Transverse colon (tissue), 4 donors: Measurements from ENCODE around the gene OR6K6. TPM values are rescaled to one million over a fixed set of nuclear protein-coding genes. Genes with fewer than 3 reads are reported as not detected.

Experiments
- DNase-seq: peaks from one replicate; pipeline ENCODE4 v3.0.0-alpha.2; 2019
- H3K27ac ChIP-seq, 4 donors: fragments of 200-600 bp; sonication (generic); 2 replicates each; pipeline ENCODE4 v1.5.1; 2016 to 2018; ENCODE audit warnings: inconsistent platforms in 4 of 4
- H3K27me3 ChIP-seq: fragments of 200-600 bp; sonication (generic); 2 replicates; pipeline ENCODE4 v1.5.1; 2017; ENCODE audit warnings: inconsistent platforms
- H3K36me3 ChIP-seq, 4 donors: fragments of 200-600 bp; sonication (generic); 2 replicates each; pipeline ENCODE4 v1.5.1; 2017 to 2019; ENCODE audit warnings: inconsistent platforms in 4 of 4
- H3K4me1 ChIP-seq, 4 donors: fragments of 200-600 bp; sonication (generic); 2 replicates each; pipeline ENCODE4 v1.5.1; 2017 to 2020; ENCODE audit warnings: inconsistent platforms in 4 of 4
- H3K4me3 ChIP-seq, 4 donors: fragments of 200-600 bp; sonication (generic); 1 replicate in 1 of 4; 2 replicates in 3 of 4; pipeline versions ENCODE4 v1.5.1 to v1.6.1; 2017 to 2019; ENCODE audit warnings: inconsistent platforms in 4 of 4
- H3K9me3 ChIP-seq, 2 donors: fragments of 200-600 bp; sonication (generic); 2 replicates each; pipeline ENCODE4 v1.5.1; 2017 to 2019; ENCODE audit warnings: inconsistent platforms in 2 of 2
- EP300 ChIP-seq: sonication (generic); formaldehyde crosslinking; IDR thresholded peaks from one replicate; pipeline ENCODE4 v1.6.1; 2017; ENCODE audit warnings: antibody characterized with exemption, low read depth
- POLR2A ChIP-seq: fragments of 450-650 bp; IDR thresholded peaks from one replicate; pipeline ENCODE4 v1.6.1; 2016; ENCODE audit warnings: antibody characterized with exemption, mild to moderate bottlenecking, moderate library complexity
- POLR2AphosphoS5 ChIP-seq, 3 donors: sonication (generic); formaldehyde crosslinking; IDR thresholded peaks; one replicate each; pipeline ENCODE4 v1.6.1; 2016; ENCODE audit warnings: antibody characterized with exemption in 3 of 3
- WGBS, 2 donors: methylation state at CpG; one replicate each; pipeline ENCODE4 v1.1.5; 2018; ENCODE audit warnings: low coverage in 1 of 2; 5-methylcytosine and 5-hydroxymethylcytosine counted together
- in situ Hi-C, 4 donors: fragments of 200-750 bp; cut with MboI; loops; one replicate each; pipeline versions ENCODE4 v1.15.0 to v1.15.1; 2017; ENCODE audit warnings: low sequenced_read_pairs in 3 of 4, low pct_ligation_motif_present in 1 of 4, low pct_unique_long_range_greater_than_20kb in 1 of 4
- intact Hi-C: fragments of 100-400 bp; cut with DNase I; formaldehyde crosslinking; loops from one replicate; pipeline ENCODE4 v1.15.1; 2023; ENCODE audit warnings: low total_unique reads
- total RNA-seq, 4 donors: library from RNA; depleted of rRNA; stranded (reverse); fragments of >200 nt; gene quantifications; one replicate each; pipeline ENCODE4 v1.1.0, GENCODE V29; 2016
- TF ChIP-seq, protein P1 (sequence below), 5 experiments: fragments of 200-600 bp in 3 of 5; fragments of 450-650 bp in 2 of 5; sonication (generic) in 3 of 5; IDR thresholded peaks; 1 replicate in 2 of 5; 2 replicates in 3 of 5; pipeline ENCODE4 v1.5.1; 2016 to 2017; ENCODE audit warnings: antibody characterized with exemption in 5 of 5, inconsistent platforms in 3 of 5, mild to moderate bottlenecking in 2 of 5, moderate library complexity in 1 of 5

OR6K6 gene
- total RNA-seq, 4 donors from 2014 or later, result not detected

DNA sequence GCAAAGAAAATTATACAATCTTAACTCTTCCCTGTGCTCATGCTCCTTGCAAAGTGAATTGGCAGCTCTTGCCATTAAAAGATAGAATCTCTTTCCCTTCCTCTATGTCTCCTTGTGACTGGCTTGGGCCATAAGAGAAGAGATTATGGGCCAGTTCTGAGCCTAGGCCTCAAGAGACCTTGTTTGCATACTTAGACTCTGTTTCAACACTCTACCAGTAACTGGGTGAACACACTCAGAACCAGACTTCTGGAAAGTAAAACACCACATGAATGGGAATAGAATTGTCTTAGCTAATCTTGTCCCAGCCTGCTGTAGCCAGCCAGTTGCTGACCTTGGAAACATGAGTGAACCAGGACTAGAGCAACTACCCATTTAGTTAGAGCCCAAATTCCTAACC, 18.7 kb upstream of the OR6K6 start:
- no peak for DNase-seq
- intact Hi-C loops (no loop called here), in situ Hi-C loops (no loop called here)
- Histone ChIP-seq H3K27me3 (peaks cover 4% of the 10 kb centered on the region), H3K36me3 (no peaks in the 10 kb centered on the region), H3K4me3 (no peak overlapping the region), H3K27ac (no peak overlapping the region), H3K9me3 (no peaks in the 10 kb centered on the region), H3K4me1 (no peaks in the 10 kb centered on the region)
- TF ChIP-seq POLR2A (no peak), POLR2AphosphoS5 (IDR thresholded peaks at IDR 0.05) (no peak), EP300 (no peak)
- TF ChIP-seq, protein P1, sequence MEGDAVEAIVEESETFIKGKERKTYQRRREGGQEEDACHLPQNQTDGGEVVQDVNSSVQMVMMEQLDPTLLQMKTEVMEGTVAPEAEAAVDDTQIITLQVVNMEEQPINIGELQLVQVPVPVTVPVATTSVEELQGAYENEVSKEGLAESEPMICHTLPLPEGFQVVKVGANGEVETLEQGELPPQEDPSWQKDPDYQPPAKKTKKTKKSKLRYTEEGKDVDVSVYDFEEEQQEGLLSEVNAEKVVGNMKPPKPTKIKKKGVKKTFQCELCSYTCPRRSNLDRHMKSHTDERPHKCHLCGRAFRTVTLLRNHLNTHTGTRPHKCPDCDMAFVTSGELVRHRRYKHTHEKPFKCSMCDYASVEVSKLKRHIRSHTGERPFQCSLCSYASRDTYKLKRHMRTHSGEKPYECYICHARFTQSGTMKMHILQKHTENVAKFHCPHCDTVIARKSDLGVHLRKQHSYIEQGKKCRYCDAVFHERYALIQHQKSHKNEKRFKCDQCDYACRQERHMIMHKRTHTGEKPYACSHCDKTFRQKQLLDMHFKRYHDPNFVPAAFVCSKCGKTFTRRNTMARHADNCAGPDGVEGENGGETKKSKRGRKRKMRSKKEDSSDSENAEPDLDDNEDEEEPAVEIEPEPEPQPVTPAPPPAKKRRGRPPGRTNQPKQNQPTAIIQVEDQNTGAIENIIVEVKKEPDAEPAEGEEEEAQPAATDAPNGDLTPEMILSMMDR (IDR thresholded peaks at IDR 0.05), result no peak

DNA sequence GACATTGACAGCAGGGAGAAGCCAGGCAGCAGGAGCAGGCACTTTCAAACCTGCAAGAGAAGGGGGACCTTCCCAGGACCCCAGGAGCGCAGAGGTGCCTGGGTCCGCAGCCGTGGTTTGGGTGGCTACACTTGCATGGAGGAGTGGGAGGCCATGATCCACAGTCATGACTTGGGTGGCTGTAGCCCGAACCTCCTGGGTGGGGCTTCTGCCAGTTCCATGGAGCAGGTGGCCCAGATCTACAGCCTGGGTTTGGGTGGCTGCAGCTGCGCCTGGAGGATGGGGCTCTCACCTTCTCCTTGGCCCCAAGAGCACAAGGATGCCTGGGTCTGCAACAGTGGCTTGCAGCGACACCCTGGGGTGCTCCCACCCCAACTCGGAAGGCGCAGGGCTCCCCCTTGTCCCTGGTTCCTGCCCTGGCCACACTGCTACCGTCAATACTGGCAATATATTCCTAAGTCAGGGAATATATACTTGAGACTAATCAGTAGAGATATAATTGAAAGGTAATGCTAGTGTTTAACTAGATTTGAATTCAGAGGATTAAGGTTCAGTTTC, 2.3 kb upstream of the OR6K6 start:
- H3K9me3 ChIP-seq, result no peaks in the 10 kb centered on the region
- H3K27ac ChIP-seq, result no peak overlapping the region
- TF ChIP-seq, protein P1 (IDR thresholded peaks at IDR 0.05), result no peak
- no peak for TF ChIP-seq POLR2A
- TF ChIP-seq POLR2AphosphoS5 (IDR thresholded peaks at IDR 0.05), result no peak
- TF ChIP-seq EP300, result no peak
- H3K36me3 ChIP-seq, result no peaks in the 10 kb centered on the region
- 95% methylated on average over 4 of the region's 9 CpGs; no CpG with 5 or more reads in 1 of the 2 donors for WGBS, 2 donors
- DNase-seq, result no peak
- no peak overlapping the region for H3K4me3 ChIP-seq
- H3K4me1 ChIP-seq, result no peaks in the 10 kb centered on the region
- in situ Hi-C loops, result no loop called here
- H3K27me3 ChIP-seq, result no peaks in the 10 kb centered on the region
- intact Hi-C loops, result no loop called here

DNA sequence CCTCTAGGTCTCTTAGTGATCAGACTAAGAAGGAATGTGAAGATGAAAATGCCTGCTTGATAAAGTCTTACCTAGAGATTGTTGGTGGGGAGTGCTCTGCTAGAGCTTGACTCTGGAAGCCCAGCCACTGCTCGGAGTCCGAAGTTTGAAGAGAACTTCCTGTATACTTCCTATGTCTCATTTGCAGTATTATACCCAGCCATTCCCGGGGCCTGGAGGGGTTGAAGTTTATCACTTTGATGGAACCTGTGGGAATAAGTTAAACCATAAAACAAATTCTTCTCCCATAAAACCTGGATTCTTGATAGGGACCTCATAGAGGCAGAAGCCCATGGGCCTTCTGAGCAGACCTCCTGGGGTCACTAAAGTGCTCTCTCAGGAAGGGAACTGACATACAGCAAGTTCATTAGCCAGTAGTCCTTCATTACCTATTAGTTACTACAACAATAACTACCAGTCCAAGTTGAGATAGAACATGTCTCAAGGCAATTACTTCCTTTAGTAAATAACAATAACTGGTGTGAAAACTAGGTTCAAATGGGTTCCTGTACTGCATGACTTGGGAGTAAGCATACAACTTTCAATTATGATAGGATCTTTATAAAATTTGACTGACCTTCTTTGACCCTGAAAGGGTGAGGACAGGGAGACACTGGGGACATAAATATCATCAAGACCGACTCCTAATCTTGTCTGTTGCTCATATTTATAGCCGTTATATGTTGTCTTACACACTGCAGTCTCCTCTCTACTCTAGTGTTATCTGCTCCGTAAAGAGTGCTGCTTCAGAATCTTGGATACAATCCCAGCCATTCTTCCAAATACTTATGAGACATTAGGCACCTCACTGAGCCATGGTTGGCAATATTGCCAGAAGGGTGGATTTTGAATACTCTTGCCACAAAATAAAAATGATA, 17.7 kb downstream of the OR6K6 start, which contains the start of gene OR6N1:
TSS of gene OR6N1 (minus strand) at position 246 of the 917 bp plus-strand sequence. CDS start 5,513 bp downstream, outside the sequence.
- Histone ChIP-seq H3K4me1 (no peaks in the 10 kb centered on the region), H3K36me3 (no peaks in the 10 kb centered on the region), H3K27ac (no peak within 1 kb of the TSS), H3K27me3 (no peaks in the 10 kb centered on the region), H3K9me3 (no peaks in the 10 kb centered on the region), H3K4me3 (no peak within 1 kb of the TSS)
- in situ Hi-C loops, result no loop called here
- DNase-seq, result no peak
- TF ChIP-seq POLR2AphosphoS5 (IDR thresholded peaks at IDR 0.05) (no peak), EP300 (no peak)
- intact Hi-C loops, result loop anchor here (10.0 kb wide), 1 partner anchor 1203 kb away; no protein-coding TSS in a partner anchor
- WGBS, 2 donors, result 50 to 82% methylated on average over 1 to 6 of the region's 6 CpGs

DNA sequence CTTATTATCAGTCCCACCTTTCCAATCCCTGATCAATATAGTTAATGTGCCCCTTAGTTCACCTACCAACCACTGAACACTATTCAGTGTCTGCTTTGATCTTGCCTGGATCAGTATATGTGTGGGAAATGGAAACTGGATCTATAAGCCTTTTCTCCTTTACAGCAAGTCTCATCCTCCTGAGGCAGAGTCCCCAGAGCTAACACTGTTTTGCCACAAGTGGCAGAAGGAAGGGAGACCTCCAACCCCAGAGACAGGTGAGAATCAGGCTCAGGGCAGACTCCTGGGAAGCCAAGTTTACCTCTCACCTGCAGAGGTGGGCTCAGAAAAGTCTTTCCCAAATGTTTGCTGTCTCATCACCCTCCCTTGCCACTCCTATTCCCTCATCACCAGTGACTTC, 26.6 kb downstream of the OR6K6 start, which contains the start of gene OR6N2:
TSS of gene OR6N2 (minus strand) at position 101 of the 400 bp plus-strand sequence. CDS start 3,569 bp downstream, outside the sequence.
- TF ChIP-seq POLR2A, result no peak
- TF ChIP-seq POLR2AphosphoS5 (IDR thresholded peaks at IDR 0.05), result no peak
- TF ChIP-seq, protein P1 (IDR thresholded peaks at IDR 0.05), result no peak
- no peak for TF ChIP-seq EP300
- Histone ChIP-seq H3K27ac (no peak within 1 kb of the TSS), H3K36me3 (no peaks in the 10 kb centered on the region), H3K4me3 (no peak within 1 kb of the TSS), H3K27me3 (no peaks in the 10 kb centered on the region), H3K4me1 (no peaks in the 10 kb centered on the region), H3K9me3 (no peaks in the 10 kb centered on the region)
- intact Hi-C loops, result no loop called here
- in situ Hi-C loops, result no loop called here
- no peak for DNase-seq
